ENCODE measurements around the gene CD74.

- TF ChIP-seq, protein P1, sequence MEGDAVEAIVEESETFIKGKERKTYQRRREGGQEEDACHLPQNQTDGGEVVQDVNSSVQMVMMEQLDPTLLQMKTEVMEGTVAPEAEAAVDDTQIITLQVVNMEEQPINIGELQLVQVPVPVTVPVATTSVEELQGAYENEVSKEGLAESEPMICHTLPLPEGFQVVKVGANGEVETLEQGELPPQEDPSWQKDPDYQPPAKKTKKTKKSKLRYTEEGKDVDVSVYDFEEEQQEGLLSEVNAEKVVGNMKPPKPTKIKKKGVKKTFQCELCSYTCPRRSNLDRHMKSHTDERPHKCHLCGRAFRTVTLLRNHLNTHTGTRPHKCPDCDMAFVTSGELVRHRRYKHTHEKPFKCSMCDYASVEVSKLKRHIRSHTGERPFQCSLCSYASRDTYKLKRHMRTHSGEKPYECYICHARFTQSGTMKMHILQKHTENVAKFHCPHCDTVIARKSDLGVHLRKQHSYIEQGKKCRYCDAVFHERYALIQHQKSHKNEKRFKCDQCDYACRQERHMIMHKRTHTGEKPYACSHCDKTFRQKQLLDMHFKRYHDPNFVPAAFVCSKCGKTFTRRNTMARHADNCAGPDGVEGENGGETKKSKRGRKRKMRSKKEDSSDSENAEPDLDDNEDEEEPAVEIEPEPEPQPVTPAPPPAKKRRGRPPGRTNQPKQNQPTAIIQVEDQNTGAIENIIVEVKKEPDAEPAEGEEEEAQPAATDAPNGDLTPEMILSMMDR (IDR thresholded peaks at IDR 0.05 in 4 of 5, conservative IDR thresholded peaks at IDR 0.05 in 1 of 5), result no peak
- no peak for TF ChIP-seq POLR2A (IDR thresholded peaks at IDR 0.05)
Observed at GRCh38 chr5:150448334-150448733, 35.6 kb upstream of the CD74 start.

All from gastrocnemius medialis (tissue), 4 donors.